Activated CD4-positive, alpha-beta memory T cell treated with anti-CD3 and anti-CD28 coated beads for 36 hours (primary cell): ENCODE measurements around the gene MAGEA6. TPM values are rescaled to one million over a fixed set of nuclear protein-coding genes. Genes with fewer than 3 reads are reported as not detected.

Experiments
- total RNA-seq, 2 experiments: library from RNA; stranded (reverse); gene quantifications; one replicate each; pipeline ENCODE4 v1.2.3, GENCODE V29; 2021

MAGEA6 gene
- total RNA-seq, 2 experiments from 2014 or later, result not detected

Other genes with a start within 250 kb of the MAGEA6 start
- gene GABRQ, start 131.8 kb downstream of the MAGEA6 start, total RNA-seq, result not detected
- gene MAGEA3, start 70.9 kb downstream of the MAGEA6 start, total RNA-seq, result not detected
- gene CSAG2, start 60.4 kb downstream of the MAGEA6 start, total RNA-seq, result under 1 TPM in 1 of 2 experiments, not detected in 1; 0.88 TPM
- not detected for gene MAGEA2B, start 55.1 kb downstream of the MAGEA6 start, total RNA-seq
- not detected for gene CSAG1, start 36.0 kb downstream of the MAGEA6 start, total RNA-seq
- not detected for gene MAGEA12, start 35.9 kb downstream of the MAGEA6 start, total RNA-seq
- not detected for gene MAGEA2, start 15.8 kb downstream of the MAGEA6 start, total RNA-seq
- 1 to 10 TPM in 1 of 2 experiments, not detected in 1; 1.3 TPM for gene CSAG3, start 10.5 kb downstream of the MAGEA6 start, total RNA-seq
- gene CETN2, start 61.1 kb upstream of the MAGEA6 start, total RNA-seq, result 10 to 100 TPM; 12.3 to 12.6 TPM
- gene NSDHL, start 61.4 kb upstream of the MAGEA6 start, total RNA-seq, result 10 to 100 TPM; 20.2 to 23.3 TPM
- 1 to 10 TPM in 1 of 2 experiments, under 1 TPM in 1; 0.82 to 1.4 TPM for gene ZNF185, start 128.4 kb upstream of the MAGEA6 start, total RNA-seq
- under 1 TPM in 1 of 2 experiments, not detected in 1; 0.10 TPM for gene PNMA5, start 224.4 kb upstream of the MAGEA6 start, total RNA-seq